Mammary epithelial cell (primary cell): Measurements from ENCODE around the gene SYT12.

Source experiments
- CTCF ChIP-seq, 2 donors: IDR thresholded peaks in 1 of 2; conservative IDR thresholded peaks in 1 of 2; 2 replicates each; pipeline ENCODE4 v1.5.1; 2011 to 2012; ENCODE audit warnings: inconsistent platforms in 2 of 2, low read length in 2 of 2, mild to moderate bottlenecking in 2 of 2, control low read depth in 1 of 2, low read depth in 1 of 2; ENCODE audit not compliant: insufficient read depth in 1 of 2; ENCODE audit errors: extremely low read depth in 1 of 2
- EZH2 ChIP-seq: IDR thresholded peaks from 2 replicates; pipeline ENCODE4 v1.6.1; 2012; ENCODE audit warnings: low read length, inconsistent platforms, borderline replicate concordance

DNA sequence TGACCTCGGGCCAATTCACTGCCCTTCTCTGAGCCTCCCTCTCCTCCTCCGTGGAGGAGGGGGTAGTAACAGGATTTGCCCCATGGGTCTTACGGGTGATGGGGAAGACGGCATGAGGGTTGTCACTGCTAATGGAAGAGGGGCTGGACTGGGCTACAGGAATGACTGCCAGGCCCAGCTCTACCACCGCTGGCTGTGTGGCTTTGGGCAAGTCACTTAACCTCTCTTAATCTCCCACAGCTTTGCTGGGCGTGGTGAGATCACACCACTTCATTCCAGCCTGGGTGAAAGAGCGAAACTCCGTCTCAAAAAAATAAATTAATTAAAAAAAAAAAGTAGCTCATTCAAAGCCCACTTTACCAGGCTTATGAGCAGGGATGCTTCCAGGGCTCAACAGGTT lies 2.8 kb downstream of the SYT12 start:
- TF ChIP-seq CTCF (conservative IDR thresholded peaks at IDR 0.05 in 1 of 2, IDR thresholded peaks at IDR 0.05 in 1 of 2; ENCODE audit: extremely low read depth in 1 of 2, insufficient read depth in 1 of 2, low read depth in 1 of 2, low read length in 2 of 2) = no peak
- TF ChIP-seq EZH2 = no peak
